ENCODE results near the gene APOL6. TPM values are rescaled to one million over a fixed set of nuclear protein-coding genes. Genes with fewer than 3 reads are reported as not detected.

The APOL6 gene
- total and polyA plus RNA-seq, 2 donors (not counting 3 experiments of a cell fraction or from before 2014, with no cell fraction given) = 0.33 to 3.0 TPM

- FAIRE-seq (no peak), DNase-seq (ENCODE audit: low read depth, low spot score) (no peak)
- no peak overlapping the region for H3K27ac ChIP-seq (ENCODE audit: insufficient read depth, low read depth, low read length)
- H3K4me2 ChIP-seq (ENCODE audit: insufficient read depth, low read length) = no peak overlapping the region
- no peaks in the 10 kb centered on the region for H3K27me3 ChIP-seq (ENCODE audit: control insufficient read depth in 2 of 2, insufficient read depth in 2 of 2, low read length in 2 of 2)
- dilution Hi-C loops (cut with MboI; ENCODE audit: extremely low pct_ligation_motif_present, low sequenced_read_pairs) (no loop called here), intact Hi-C loops (cut with micrococcal nuclease) (no loop called here)
- no TSS peak for BruUV-seq (replicated peaks)
- no peak for TF ChIP-seq EZH2 (IDR thresholded peaks at IDR 0.05; ENCODE audit: borderline replicate concordance, low read depth, low read length, severe bottlenecking)
- TF ChIP-seq GATA2 (IDR thresholded peaks at IDR 0.05; ENCODE audit: insufficient read depth, insufficient read length, low read depth, low read length) = no peak
- TF ChIP-seq POLR2A (IDR thresholded peaks at IDR 0.05; ENCODE audit: low read depth, low read length) = no peak
- TF ChIP-seq JUN (IDR thresholded peaks at IDR 0.05; ENCODE audit: borderline replicate concordance, insufficient read depth, insufficient read length, low read depth) = no peak
- no peak for TF ChIP-seq MAX (IDR thresholded peaks at IDR 0.05; ENCODE audit: insufficient read depth, insufficient read length)
- TF ChIP-seq POLR2AphosphoS5 (IDR thresholded peaks at IDR 0.05; ENCODE audit: insufficient read depth, low read depth, low read length) = no peak
- no peak for TF ChIP-seq CTCF (IDR thresholded peaks at IDR 0.05; ENCODE audit: extremely low read depth in 1 of 2, insufficient read depth in 1 of 2, low read depth in 1 of 2, low read length in 2 of 2)
- no peak for TF ChIP-seq MYC (IDR thresholded peaks at IDR 0.05; ENCODE audit: low read depth, low read length)
- no peak for TF ChIP-seq FOS (IDR thresholded peaks at IDR 0.05; ENCODE audit: borderline replicate concordance, insufficient read depth, low read length)
- no peaks in the 10 kb centered on the region for H3K79me2 ChIP-seq (ENCODE audit: control insufficient read depth, insufficient read depth, low read length)
- H3K9ac ChIP-seq (replicated peaks; ENCODE audit: extremely low read depth, insufficient read depth, low read length) = no peak overlapping the region
- H3K4me3 ChIP-seq (replicated peaks in 1 of 3; ENCODE audit: insufficient read depth in 1 of 3, low read depth in 1 of 3, low read length in 3 of 3) = no peak overlapping the region
- ChIA-PET POLR2A (no interaction called here), CTCF (interaction anchor here (0.6 to 2.7 kb wide), 9 partner anchors 10 to 494 kb away, joined by 3 to 17 read pairs (median 4); partner anchors contain the start of gene APOL6)
- H3K9me3 ChIP-seq (replicated peaks; ENCODE audit: control insufficient read depth, insufficient read depth, low read length) = no peaks in the 10 kb centered on the region
- H2AFZ ChIP-seq (ENCODE audit: low read depth, low read length) = no peak overlapping the region
- H3K4me1 ChIP-seq (ENCODE audit: control insufficient read depth, extremely low read depth, insufficient read depth, low read length) = peaks cover 8% of the 10 kb centered on the region
- H4K20me1 ChIP-seq (replicated peaks; ENCODE audit: control insufficient read depth, extremely low read depth, insufficient read depth, low read length) = no peaks in the 10 kb centered on the region
- H3K36me3 ChIP-seq (ENCODE audit: control insufficient read depth in 2 of 2, extremely low read depth in 1 of 2, insufficient read depth in 2 of 2, low read length in 2 of 2) = no peaks in the 10 kb centered on the region
- H3K9me1 ChIP-seq (replicated peaks; ENCODE audit: control insufficient read depth, extremely low read depth, insufficient read depth, low read length) = no peaks in the 10 kb centered on the region
These were observed 17.9 kb upstream of the APOL6 start for GRCh38 chr22:35630387-35630793.
